Left ventricle myocardium inferior (tissue), 1 donor: ENCODE results near the gene BTN3A1. TPM values are rescaled to one million over a fixed set of nuclear protein-coding genes. Genes with fewer than 3 reads are reported as not detected.

Experiments used
- DNase-seq: peaks from one replicate; pipeline ENCODE4 v3.0.0-alpha.2; 2020
- H3K27ac ChIP-seq: fragments of 200-600 bp; replicated peaks from 2 replicates; pipeline ENCODE4 v1.8.0; 2021
- H3K27me3 ChIP-seq: fragments of 200-600 bp; 2 replicates; pipeline ENCODE4 v1.8.0; 2021; ENCODE audit warnings: low read depth
- H3K36me3 ChIP-seq: fragments of 200-600 bp; 2 replicates; pipeline ENCODE4 v1.8.0; 2021
- H3K4me1 ChIP-seq: fragments of 200-600 bp; 2 replicates; pipeline ENCODE4 v1.8.0; 2021
- H3K4me3 ChIP-seq: fragments of 200-600 bp; 2 replicates; pipeline ENCODE4 v1.8.0; 2021; ENCODE audit warnings: mild to moderate bottlenecking, moderate library complexity
- H3K9me3 ChIP-seq: fragments of 200-600 bp; replicated peaks from 2 replicates; pipeline ENCODE4 v1.8.0; 2021
- CTCF ChIP-seq: fragments of 200-600 bp; IDR thresholded peaks from 2 replicates; pipeline ENCODE4 v1.8.0; 2021; ENCODE audit warnings: antibody characterized with exemption, mild to moderate bottlenecking, borderline replicate concordance
- intact Hi-C: fragments of 100-400 bp; cut with micrococcal nuclease; formaldehyde crosslinking; loops from one replicate; pipeline ENCODE4 v1.11.0; 2022
- total RNA-seq: library from RNA; stranded (reverse); fragmentation: NEBNext Ultra II Directional; extraction: Animal tissue kit (Norgen Biotek cat#: 25700); gene quantifications from one replicate; pipeline ENCODE4 v1.2.1, GENCODE V29; 2021
- donor health status: DM: no; HTN: yes; CAD: no; lungs with severe emphysema.

The BTN3A1 gene
- total RNA-seq, 1 donor from 2014 or later = 9.7 TPM

DNA sequence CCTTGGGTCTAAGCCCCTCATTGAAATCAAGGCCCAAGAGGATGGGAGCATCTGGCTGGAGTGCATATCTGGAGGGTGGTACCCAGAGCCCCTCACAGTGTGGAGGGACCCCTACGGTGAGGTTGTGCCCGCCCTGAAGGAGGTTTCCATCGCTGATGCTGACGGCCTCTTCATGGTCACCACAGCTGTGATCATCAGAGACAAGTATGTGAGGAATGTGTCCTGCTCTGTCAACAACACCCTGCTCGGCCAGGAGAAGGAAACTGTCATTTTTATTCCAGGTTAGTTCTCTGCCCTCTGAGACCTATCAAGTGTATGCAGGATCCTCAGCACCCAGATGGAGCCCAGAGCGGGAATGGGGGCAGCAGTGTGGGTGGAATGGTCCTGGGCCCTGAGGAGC, 14.1 kb upstream of the BTN3A1 start:
- no peak for DNase-seq
- Histone ChIP-seq H3K9me3 (no peaks in the 10 kb centered on the region), H3K36me3 (peaks cover 18% of the 10 kb centered on the region), H3K27ac (no peak overlapping the region), H3K4me3 (no peak overlapping the region), H3K27me3 (no peaks in the 10 kb centered on the region), H3K4me1 (peaks cover 9% of the 10 kb centered on the region)
- no peak for TF ChIP-seq CTCF
- intact Hi-C loops = no loop called here

GRCh38 chr6:26388441-26388840, 13.6 kb upstream of the BTN3A1 start:
- H3K4me3 ChIP-seq = no peak overlapping the region
- peaks cover 7% of the 10 kb centered on the region for H3K4me1 ChIP-seq
- no peak for TF ChIP-seq CTCF
- no peak for DNase-seq
- H3K36me3 ChIP-seq = peaks cover 18% of the 10 kb centered on the region
- no peaks in the 10 kb centered on the region for H3K27me3 ChIP-seq
- intact Hi-C loops = no loop called here
- no peak overlapping the region for H3K27ac ChIP-seq
- H3K9me3 ChIP-seq = no peaks in the 10 kb centered on the region

DNA sequence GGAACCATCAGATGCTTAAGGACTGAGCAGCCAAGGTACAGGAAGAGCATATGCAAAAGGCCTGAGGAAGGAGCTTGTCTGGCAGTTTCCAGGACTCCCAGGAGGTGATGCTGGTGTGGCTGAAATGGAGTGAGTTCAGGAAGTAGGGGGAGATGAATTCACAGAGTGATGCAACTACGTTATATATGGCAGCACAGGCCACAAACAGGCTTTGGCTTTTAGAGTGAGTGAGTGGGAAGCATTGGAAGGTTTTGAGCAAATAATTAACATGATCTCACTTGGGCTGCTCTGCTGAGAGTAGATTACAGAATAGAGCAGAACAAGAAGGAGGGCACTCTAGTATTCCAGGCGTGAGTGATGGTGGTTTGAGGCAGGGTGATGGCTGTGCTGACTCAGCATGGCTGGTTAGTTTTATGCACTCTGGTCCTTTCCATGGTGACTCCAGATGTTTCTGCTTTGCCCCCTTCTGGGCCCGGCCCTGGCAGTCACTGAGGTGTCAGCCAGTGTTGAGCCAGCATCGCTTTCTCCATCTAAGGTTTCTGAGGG, 12.7 kb upstream of the BTN3A1 start:
- H3K27me3 ChIP-seq = no peaks in the 10 kb centered on the region
- DNase-seq = no peak
- intact Hi-C loops = no loop called here
- H3K27ac ChIP-seq = no peak overlapping the region
- TF ChIP-seq CTCF = no peak
- no peak overlapping the region for H3K4me3 ChIP-seq
- no peaks in the 10 kb centered on the region for H3K9me3 ChIP-seq
- no peaks in the 10 kb centered on the region for H3K4me1 ChIP-seq
- H3K36me3 ChIP-seq = peaks cover 18% of the 10 kb centered on the region

DNA sequence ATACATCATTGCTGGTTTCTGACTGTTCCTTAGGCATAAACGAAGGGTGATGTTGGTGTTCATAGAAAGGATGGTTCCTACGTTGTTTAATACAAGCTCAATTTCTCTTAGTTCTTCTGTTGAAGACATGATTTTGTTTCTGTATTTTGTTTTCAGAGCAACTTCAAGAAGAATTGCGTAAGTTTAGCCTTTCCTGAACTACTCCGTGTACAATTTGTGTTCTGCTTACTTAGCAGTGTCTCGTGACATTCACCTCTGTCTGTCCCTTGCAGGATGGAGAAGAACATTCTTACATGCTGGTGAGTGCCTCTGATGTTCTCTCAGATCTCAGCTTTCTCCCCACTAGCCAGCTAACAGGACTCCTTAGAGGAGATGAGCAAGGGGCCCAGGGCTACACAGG, 11.5 kb upstream of the BTN3A1 start:
- TF ChIP-seq CTCF = no peak
- Histone ChIP-seq H3K9me3 (no peaks in the 10 kb centered on the region), H3K27me3 (no peaks in the 10 kb centered on the region), H3K4me3 (no peak overlapping the region), H3K27ac (no peak overlapping the region), H3K36me3 (peaks cover 18% of the 10 kb centered on the region), H3K4me1 (no peaks in the 10 kb centered on the region)
- intact Hi-C loops = no loop called here
- no peak for DNase-seq

GRCh38 chr6:26392932-26393636, 9.0 kb upstream of the BTN3A1 start:
- no peak for TF ChIP-seq CTCF
- H3K4me1 ChIP-seq = no peaks in the 10 kb centered on the region
- H3K9me3 ChIP-seq = no peaks in the 10 kb centered on the region
- no peak overlapping the region for H3K4me3 ChIP-seq
- no peak for DNase-seq
- no peaks in the 10 kb centered on the region for H3K27me3 ChIP-seq
- peaks cover 18% of the 10 kb centered on the region for H3K36me3 ChIP-seq
- intact Hi-C loops = no loop called here
- H3K27ac ChIP-seq = no peak overlapping the region
